Measurements from ENCODE around the gene MUSTN1. TPM values are rescaled to one million over a fixed set of nuclear protein-coding genes. Genes with fewer than 3 reads are reported as not detected.

MUSTN1 gene
- total RNA-seq, 2 donors from 2014 or later: 3.2 to 4.2 TPM

DNA sequence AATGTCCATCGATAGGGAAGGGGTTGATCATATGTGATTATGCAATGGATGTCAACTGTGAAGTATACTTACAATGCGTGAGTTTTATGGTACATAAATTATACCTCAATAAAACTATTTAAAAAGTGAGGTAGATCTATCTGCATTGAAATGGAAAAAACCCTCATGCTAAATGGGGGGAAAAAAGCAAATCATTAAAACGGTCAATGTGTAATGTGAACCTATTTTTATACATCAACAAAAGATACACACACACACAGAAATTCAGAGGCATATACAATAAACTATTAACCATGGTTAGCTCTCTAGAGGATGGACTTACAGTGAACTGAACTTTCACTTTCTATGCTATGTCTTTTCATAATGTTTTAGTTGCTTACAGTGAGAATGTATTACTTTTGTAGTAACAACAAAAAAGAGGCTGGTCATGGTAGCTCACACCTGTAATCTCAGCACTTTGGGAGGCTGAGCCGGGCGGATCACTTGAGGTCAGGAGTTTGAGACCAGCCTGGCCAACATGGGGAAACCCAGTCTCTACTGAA is 39.4 kb upstream of the MUSTN1 start:
- no peaks in the 10 kb centered on the region for H3K36me3 ChIP-seq (ENCODE audit: control insufficient read depth, insufficient read depth, low read length)
- H3K4me3 ChIP-seq (ENCODE audit: low read length): no peak overlapping the region
- H3K4me1 ChIP-seq (ENCODE audit: control insufficient read depth, insufficient read depth, low read length): no peaks in the 10 kb centered on the region
- no peak for DNase-seq
- Mint-ChIP-seq H3K36me3 (ENCODE audit: low read depth) (no peaks in the 10 kb centered on the region), H3K27ac (no peak overlapping the region), H3K4me3 (no peak overlapping the region), H3K9me3 (no peaks in the 10 kb centered on the region), H3K27me3 (ENCODE audit: insufficient read depth) (no peaks in the 10 kb centered on the region), H3K4me1 (peaks cover 17% of the 10 kb centered on the region)
- H3K9me3 ChIP-seq (ENCODE audit: control insufficient read depth, low read length): no peaks in the 10 kb centered on the region
- no peak for TF ChIP-seq CTCF (conservative IDR thresholded peaks at IDR 0.05)
- H3K27me3 ChIP-seq (ENCODE audit: control insufficient read depth, insufficient read depth, low read length, poor library complexity, severe bottlenecking): no peaks in the 10 kb centered on the region
- no peak overlapping the region for H3K9ac ChIP-seq (ENCODE audit: extremely low read depth, low read length, poor library complexity, severe bottlenecking)
- WGBS, 2 experiments (ENCODE audit: insufficient coverage in 1 of 2, insufficient read length in 1 of 2): 92 to 100% methylated on average over 2 to 4 of the region's 5 CpGs
- no peak overlapping the region for H3K27ac ChIP-seq (ENCODE audit: low read depth, low read length)

DNA sequence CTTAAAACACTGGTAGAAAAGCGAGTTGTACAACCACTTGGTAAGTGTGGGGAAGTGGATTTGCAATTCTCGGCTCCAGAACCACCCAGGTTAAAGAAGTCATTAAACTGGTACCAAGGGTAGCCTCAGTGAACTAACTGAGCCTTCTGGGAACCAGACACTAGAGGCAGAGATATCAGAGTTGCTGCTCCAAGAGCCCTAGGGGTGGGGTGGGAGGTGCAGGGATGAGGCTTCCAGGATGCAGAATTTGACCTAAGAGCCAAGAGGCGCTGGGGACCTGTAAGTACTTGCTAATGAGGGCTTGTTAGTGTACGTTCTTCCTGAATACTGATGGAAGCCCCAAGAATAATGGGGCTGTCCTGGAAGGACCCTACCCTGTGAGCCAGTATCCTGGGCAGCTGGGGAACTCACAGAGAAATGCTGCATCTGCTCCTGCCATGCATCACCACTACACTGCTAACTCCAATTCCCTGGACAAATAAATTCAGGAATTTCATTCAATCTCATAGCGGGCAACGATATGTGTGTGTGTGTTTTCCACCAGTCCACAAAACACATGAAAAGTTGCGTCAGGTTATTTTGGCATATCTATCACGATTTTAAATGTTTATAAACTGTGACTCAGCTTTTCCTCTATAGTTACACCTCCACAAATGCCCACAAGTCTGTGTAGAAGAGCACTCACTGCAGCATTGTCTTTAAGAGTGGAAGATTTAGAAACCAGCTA is 38.8 kb upstream of the MUSTN1 start:
- peaks cover 17% of the 10 kb centered on the region for H3K4me1 Mint-ChIP-seq
- H3K27me3 ChIP-seq (ENCODE audit: control insufficient read depth, insufficient read depth, low read length, poor library complexity, severe bottlenecking): no peaks in the 10 kb centered on the region
- H3K36me3 Mint-ChIP-seq (ENCODE audit: low read depth): no peaks in the 10 kb centered on the region
- no peaks in the 10 kb centered on the region for H3K4me1 ChIP-seq (ENCODE audit: control insufficient read depth, insufficient read depth, low read length)
- H3K9me3 Mint-ChIP-seq: no peaks in the 10 kb centered on the region
- no peak overlapping the region for H3K27ac ChIP-seq (ENCODE audit: low read depth, low read length)
- H3K9me3 ChIP-seq (ENCODE audit: control insufficient read depth, low read length): no peaks in the 10 kb centered on the region
- H3K4me3 Mint-ChIP-seq: no peak overlapping the region
- 95% methylated on average over 7 to 8 of the region's 8 CpGs for WGBS, 2 experiments (ENCODE audit: insufficient coverage in 1 of 2, insufficient read length in 1 of 2)
- H3K27me3 Mint-ChIP-seq (ENCODE audit: insufficient read depth): no peaks in the 10 kb centered on the region
- H3K27ac Mint-ChIP-seq: no peak overlapping the region
- peak; percentile 54 for DNase-seq
- H3K4me3 ChIP-seq (ENCODE audit: low read length): no peak overlapping the region
- TF ChIP-seq CTCF (conservative IDR thresholded peaks at IDR 0.05): no peak
- no peak overlapping the region for H3K9ac ChIP-seq (ENCODE audit: extremely low read depth, low read length, poor library complexity, severe bottlenecking)
- no peaks in the 10 kb centered on the region for H3K36me3 ChIP-seq (ENCODE audit: control insufficient read depth, insufficient read depth, low read length)

DNA sequence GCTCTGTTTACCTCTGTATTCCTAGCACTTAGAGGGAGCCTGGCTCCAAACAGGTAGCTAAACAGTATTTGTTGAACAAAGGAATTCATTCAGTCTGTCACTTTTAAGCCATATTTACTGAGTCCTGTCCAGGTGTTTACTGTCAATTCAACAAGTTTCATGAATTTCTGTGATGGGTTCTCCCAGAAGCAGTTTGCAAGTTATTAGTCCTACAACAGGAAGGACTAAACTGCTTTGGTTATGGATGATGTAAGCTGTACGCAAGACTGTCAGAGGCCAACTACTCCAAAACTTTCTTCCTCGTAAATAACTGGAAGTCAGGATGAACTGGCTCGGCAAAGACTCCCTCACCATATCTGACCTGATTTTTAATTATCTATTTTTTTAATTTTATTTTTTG is 37.4 kb upstream of the MUSTN1 start:
- 93% methylated on average over 3 of the region's 3 CpGs; no CpG with 5 or more reads in 1 of the 2 experiments for WGBS, 2 experiments (ENCODE audit: insufficient coverage in 1 of 2, insufficient read length in 1 of 2)
- H3K27ac Mint-ChIP-seq: no peak overlapping the region
- no peaks in the 10 kb centered on the region for H3K27me3 ChIP-seq (ENCODE audit: control insufficient read depth, insufficient read depth, low read length, poor library complexity, severe bottlenecking)
- H3K27me3 Mint-ChIP-seq (ENCODE audit: insufficient read depth): no peaks in the 10 kb centered on the region
- H3K4me3 ChIP-seq (ENCODE audit: low read length): no peak overlapping the region
- no peak overlapping the region for H3K27ac ChIP-seq (ENCODE audit: low read depth, low read length)
- no peak for DNase-seq
- H3K4me3 Mint-ChIP-seq: no peak overlapping the region
- no peaks in the 10 kb centered on the region for H3K9me3 Mint-ChIP-seq
- TF ChIP-seq CTCF (conservative IDR thresholded peaks at IDR 0.05): no peak
- H3K9ac ChIP-seq (ENCODE audit: extremely low read depth, low read length, poor library complexity, severe bottlenecking): no peak overlapping the region
- H3K4me1 Mint-ChIP-seq: peaks cover 17% of the 10 kb centered on the region
- H3K9me3 ChIP-seq (ENCODE audit: control insufficient read depth, low read length): no peaks in the 10 kb centered on the region
- H3K36me3 ChIP-seq (ENCODE audit: control insufficient read depth, insufficient read depth, low read length): no peaks in the 10 kb centered on the region
- no peaks in the 10 kb centered on the region for H3K4me1 ChIP-seq (ENCODE audit: control insufficient read depth, insufficient read depth, low read length)
- H3K36me3 Mint-ChIP-seq (ENCODE audit: low read depth): no peaks in the 10 kb centered on the region
